ENCODE measurements around the gene PLXNC1. TPM values are rescaled to one million over a fixed set of nuclear protein-coding genes. Genes with fewer than 3 reads are reported as not detected.

The PLXNC1 gene
- total RNA-seq, result 1.1 TPM

GRCh38 chr12:94147991-94148738 lies at the start of gene PLXNC1:
TSS of gene PLXNC1 (plus strand) at chr12:94148577. CDS start at chr12:94148972, 395 bp downstream.
- ATAC-seq (peak; percentile 5), DNase-seq (ENCODE audit: low spot score) (no peak)

- ATAC-seq (no peak), DNase-seq (ENCODE audit: low spot score) (no peak)
These were observed 49.2 kb upstream of the PLXNC1 start for GRCh38 chr12:94099191-94099590.

GRCh38 chr12:94099632-94100031 lies 48.7 kb upstream of the PLXNC1 start:
- no peak for ATAC-seq

GRCh38 chr12:94100211-94100627 lies 48.2 kb upstream of the PLXNC1 start:
- DNase-seq (ENCODE audit: low spot score) (no peak), ATAC-seq (no peak)

More at GRCh38 chr12:94099632-94100031, 48.7 kb upstream of the PLXNC1 start:
- DNase-seq (ENCODE audit: low spot score), result no peak

- ATAC-seq (peak; percentile 93), DNase-seq (ENCODE audit: low spot score) (peak; percentile 71)
These were observed 47.2 kb upstream of the PLXNC1 start for GRCh38 chr12:94100990-94101737.

GRCh38 chr12:94101738-94102660 lies 46.4 kb upstream of the PLXNC1 start:
- ATAC-seq (peak; percentile 95), DNase-seq (ENCODE audit: low spot score) (peak; percentile 79)

- DNase-seq (ENCODE audit: low spot score) (no peak), ATAC-seq (no peak)
These were observed 44.4 kb upstream of the PLXNC1 start for GRCh38 chr12:94103986-94104385.

GRCh38 chr12:94107910-94108309 lies 40.5 kb upstream of the PLXNC1 start:
- DNase-seq (ENCODE audit: low spot score) (no peak), ATAC-seq (no peak)

- ATAC-seq (no peak), DNase-seq (ENCODE audit: low spot score) (no peak)
These were observed 39.2 kb upstream of the PLXNC1 start for GRCh38 chr12:94109160-94109559.

- DNase-seq (ENCODE audit: low spot score) (no peak), ATAC-seq (no peak)
These were observed 38.1 kb upstream of the PLXNC1 start for GRCh38 chr12:94110258-94110657.

- ATAC-seq (no peak), DNase-seq (ENCODE audit: low spot score) (no peak)
These were observed 37.1 kb upstream of the PLXNC1 start for GRCh38 chr12:94111302-94111701.

- DNase-seq (ENCODE audit: low spot score), result no peak
- ATAC-seq, result peak; percentile 42
These were observed 36.3 kb upstream of the PLXNC1 start for GRCh38 chr12:94112121-94112520.

GRCh38 chr12:94114166-94114565 lies 34.2 kb upstream of the PLXNC1 start:
- ATAC-seq (no peak), DNase-seq (ENCODE audit: low spot score) (no peak)

- no peak for ATAC-seq
- no peak for DNase-seq (ENCODE audit: low spot score)
These were observed 32.2 kb upstream of the PLXNC1 start for GRCh38 chr12:94116191-94116590.

GRCh38 chr12:94121886-94122285 lies 26.5 kb upstream of the PLXNC1 start:
- ATAC-seq (no peak), DNase-seq (ENCODE audit: low spot score) (no peak)

GRCh38 chr12:94122591-94122990 lies 25.8 kb upstream of the PLXNC1 start:
- DNase-seq (ENCODE audit: low spot score), result no peak
- ATAC-seq, result no peak

- DNase-seq (ENCODE audit: low spot score) (no peak), ATAC-seq (no peak)
These were observed 25.2 kb upstream of the PLXNC1 start for GRCh38 chr12:94123127-94123526.

GRCh38 chr12:94126067-94126466 lies 22.3 kb upstream of the PLXNC1 start:
- no peak for ATAC-seq
- no peak for DNase-seq (ENCODE audit: low spot score)

- no peak for DNase-seq (ENCODE audit: low spot score)
- no peak for ATAC-seq
These were observed 20.9 kb upstream of the PLXNC1 start for GRCh38 chr12:94127239-94128131.

GRCh38 chr12:94128280-94128679 lies 20.1 kb upstream of the PLXNC1 start:
- ATAC-seq, result no peak
- no peak for DNase-seq (ENCODE audit: low spot score)

All from left lobe of liver (tissue), 2 donors.